ENCODE data around the gene CNGB1. TPM values are rescaled to one million over a fixed set of nuclear protein-coding genes. Genes with fewer than 3 reads are reported as not detected.

Gene CNGB1
- total and polyA plus RNA-seq, 7 experiments from 2014 or later: not detected

DNA sequence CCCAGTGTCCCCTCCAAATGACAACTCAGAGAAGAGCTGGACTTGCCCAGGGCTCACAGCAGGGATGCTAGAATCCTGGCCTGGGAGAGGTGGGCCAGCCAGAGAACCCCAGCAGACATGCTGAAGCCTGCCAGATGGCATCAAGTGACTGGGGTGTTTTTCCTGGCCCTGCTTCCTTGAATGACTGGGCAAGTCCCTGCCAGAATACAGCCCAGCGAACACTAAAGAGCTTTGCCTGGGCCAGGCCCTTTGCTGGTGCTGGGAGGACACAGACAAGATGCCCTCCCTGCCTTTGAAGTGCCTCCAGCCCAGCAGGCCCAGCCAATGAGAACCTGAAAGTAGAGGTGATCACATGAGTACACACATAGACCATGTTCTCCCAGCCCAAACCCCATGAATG lies 18.0 kb upstream of the CNGB1 start:
- Mint-ChIP-seq H3K4me1 (peaks cover 2 to 27% (median 16%) of the 10 kb centered on the region in 7 donors), H3K36me3 (no peaks in the 10 kb centered on the region), H3K4me3 (no peak overlapping the region), H3K9me3 (no peaks in the 10 kb centered on the region), H3K27ac (peak overlapping the region in 5 of 9 donors; percentile 10 to 72 (median 54)), H3K27me3 (peaks cover 0 to 16% (median 0%) of the 10 kb centered on the region in 5 donors)
- no peak for DNase-seq
- H3K4me1 ChIP-seq (ENCODE audit: control insufficient read depth in 2 of 2, insufficient read depth in 2 of 2, low read length in 2 of 2): peaks cover 6% of the 10 kb centered on the region in 2 donors
- H3K27me3 ChIP-seq (ENCODE audit: control insufficient read depth in 2 of 2, insufficient read depth in 2 of 2, low read length in 2 of 2): no peaks in the 10 kb centered on the region
- H3K36me3 ChIP-seq (ENCODE audit: control insufficient read depth in 2 of 3, insufficient read depth in 3 of 3, low read length in 3 of 3): peaks cover 0 to 4% (median 0%) of the 10 kb centered on the region in 3 experiments
- ChIA-PET POLR2A (interaction anchor here (1.0 to 2.6 kb wide), 3 partner anchors 9 to 11 kb away, joined by 3 to 9 read pairs (median 3); partner anchors contain the start of genes USB1 and ZNF319), CTCF (interaction anchor here (0.9 kb wide), 1 partner anchor 11 kb away, joined by 6 read pairs; no protein-coding TSS in a partner anchor)
- intact Hi-C loops (cut with micrococcal nuclease): loop anchor here (5.0 kb wide), 3 partner anchors 232 to 1057 kb away; partner anchors contain the start of gene HERPUD1 (in 1 of the 2)
- ATAC-seq: no peak
- no peaks in the 10 kb centered on the region for H3K9me3 ChIP-seq (ENCODE audit: control insufficient read depth in 2 of 3, low read length in 3 of 3)
- H3K27ac ChIP-seq (ENCODE audit: low read depth, low read length): no peak overlapping the region
- no peak overlapping the region for H3K4me3 ChIP-seq (ENCODE audit: low read length)

GRCh38 chr16:57987441-57988177 lies 16.7 kb upstream of the CNGB1 start:
- DNase-seq: no peak
- Mint-ChIP-seq H3K4me1 (peaks cover 2 to 21% (median 15%) of the 10 kb centered on the region in 7 donors), H3K9me3 (no peaks in the 10 kb centered on the region), H3K4me3 (peak overlapping the region in 1 of 10 donors; percentile 35), H3K27ac (peak overlapping the region in 3 of 9 donors; percentile 6 to 65 (median 15)), H3K27me3 (peaks cover 0 to 16% (median 0%) of the 10 kb centered on the region in 5 donors), H3K36me3 (no peaks in the 10 kb centered on the region)
- Histone ChIP-seq H3K36me3 (ENCODE audit: control insufficient read depth in 2 of 3, insufficient read depth in 3 of 3, low read length in 3 of 3) (no peaks in the 10 kb centered on the region), H3K27me3 (ENCODE audit: control insufficient read depth in 2 of 2, insufficient read depth in 2 of 2, low read length in 2 of 2) (no peaks in the 10 kb centered on the region), H3K4me1 (ENCODE audit: control insufficient read depth in 2 of 2, insufficient read depth in 2 of 2, low read length in 2 of 2) (peaks cover 6% of the 10 kb centered on the region in 2 donors), H3K4me3 (ENCODE audit: low read length) (no peak overlapping the region), H3K27ac (ENCODE audit: low read depth, low read length) (no peak overlapping the region), H3K9me3 (ENCODE audit: control insufficient read depth in 2 of 3, low read length in 3 of 3) (no peaks in the 10 kb centered on the region)
- no peak for ATAC-seq
- POLR2A ChIA-PET: interaction anchor here (1.3 to 3.3 kb wide), 2 partner anchors 13 kb away, joined by 3 to 15 read pairs; partner anchors contain the start of genes USB1 and ZNF319
- CTCF ChIA-PET: no interaction called here
- intact Hi-C loops (cut with micrococcal nuclease): loop anchor here (5.0 kb wide), 3 partner anchors 230 to 1055 kb away; partner anchors contain the start of gene HERPUD1 (in 1 of the 2)

DNA sequence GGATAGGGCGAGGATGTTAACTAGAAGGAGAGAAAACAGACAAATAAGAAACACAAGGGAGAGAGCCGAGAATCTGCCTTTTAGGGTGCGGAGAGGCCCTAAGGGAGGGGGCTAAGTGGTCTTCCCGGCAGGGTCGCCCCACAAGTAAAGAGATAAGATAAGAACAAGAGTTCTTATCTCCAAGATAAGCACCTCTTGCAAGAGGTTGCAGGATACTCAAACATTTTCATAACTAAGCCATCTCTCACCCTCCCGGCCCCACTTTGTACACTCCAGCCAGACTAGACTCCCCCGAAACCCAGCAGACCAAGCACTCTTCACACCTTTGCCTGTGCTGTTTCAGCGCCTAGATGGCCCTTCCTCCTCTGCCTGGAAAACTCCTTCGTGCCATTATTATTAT lies 15.3 kb upstream of the CNGB1 start:
- no peaks in the 10 kb centered on the region for H3K36me3 ChIP-seq (ENCODE audit: control insufficient read depth in 2 of 3, insufficient read depth in 3 of 3, low read length in 3 of 3)
- DNase-seq: no peak
- intact Hi-C loops (cut with micrococcal nuclease): loop anchor here (5.0 kb wide), 3 partner anchors 229 to 1054 kb away; partner anchors contain the start of gene HERPUD1 (in 1 of the 2)
- no peaks in the 10 kb centered on the region for H3K9me3 ChIP-seq (ENCODE audit: control insufficient read depth in 2 of 3, low read length in 3 of 3)
- Mint-ChIP-seq H3K4me1 (peaks cover 2 to 21% (median 13%) of the 10 kb centered on the region in 7 donors), H3K4me3 (peak overlapping the region; percentile 44 to 94 (median 63)), H3K27me3 (peaks cover 0 to 21% (median 0%) of the 10 kb centered on the region in 5 donors), H3K9me3 (no peaks in the 10 kb centered on the region), H3K27ac (peak overlapping the region in 5 of 9 donors; percentile 32 to 79 (median 72)), H3K36me3 (no peaks in the 10 kb centered on the region)
- peak overlapping the region; percentile 64 for H3K27ac ChIP-seq (ENCODE audit: low read depth, low read length)
- no peak overlapping the region for H3K4me3 ChIP-seq (ENCODE audit: low read length)
- no peaks in the 10 kb centered on the region for H3K27me3 ChIP-seq (ENCODE audit: control insufficient read depth in 2 of 2, insufficient read depth in 2 of 2, low read length in 2 of 2)
- no peak for ATAC-seq
- H3K4me1 ChIP-seq (ENCODE audit: control insufficient read depth in 2 of 2, insufficient read depth in 2 of 2, low read length in 2 of 2): peaks cover 6% of the 10 kb centered on the region in 2 donors
- CTCF ChIA-PET: no interaction called here
- POLR2A ChIA-PET: interaction anchor here (3.3 kb wide), 1 partner anchor 14 kb away, joined by 15 read pairs; the partner anchor contains the start of genes USB1 and ZNF319

DNA sequence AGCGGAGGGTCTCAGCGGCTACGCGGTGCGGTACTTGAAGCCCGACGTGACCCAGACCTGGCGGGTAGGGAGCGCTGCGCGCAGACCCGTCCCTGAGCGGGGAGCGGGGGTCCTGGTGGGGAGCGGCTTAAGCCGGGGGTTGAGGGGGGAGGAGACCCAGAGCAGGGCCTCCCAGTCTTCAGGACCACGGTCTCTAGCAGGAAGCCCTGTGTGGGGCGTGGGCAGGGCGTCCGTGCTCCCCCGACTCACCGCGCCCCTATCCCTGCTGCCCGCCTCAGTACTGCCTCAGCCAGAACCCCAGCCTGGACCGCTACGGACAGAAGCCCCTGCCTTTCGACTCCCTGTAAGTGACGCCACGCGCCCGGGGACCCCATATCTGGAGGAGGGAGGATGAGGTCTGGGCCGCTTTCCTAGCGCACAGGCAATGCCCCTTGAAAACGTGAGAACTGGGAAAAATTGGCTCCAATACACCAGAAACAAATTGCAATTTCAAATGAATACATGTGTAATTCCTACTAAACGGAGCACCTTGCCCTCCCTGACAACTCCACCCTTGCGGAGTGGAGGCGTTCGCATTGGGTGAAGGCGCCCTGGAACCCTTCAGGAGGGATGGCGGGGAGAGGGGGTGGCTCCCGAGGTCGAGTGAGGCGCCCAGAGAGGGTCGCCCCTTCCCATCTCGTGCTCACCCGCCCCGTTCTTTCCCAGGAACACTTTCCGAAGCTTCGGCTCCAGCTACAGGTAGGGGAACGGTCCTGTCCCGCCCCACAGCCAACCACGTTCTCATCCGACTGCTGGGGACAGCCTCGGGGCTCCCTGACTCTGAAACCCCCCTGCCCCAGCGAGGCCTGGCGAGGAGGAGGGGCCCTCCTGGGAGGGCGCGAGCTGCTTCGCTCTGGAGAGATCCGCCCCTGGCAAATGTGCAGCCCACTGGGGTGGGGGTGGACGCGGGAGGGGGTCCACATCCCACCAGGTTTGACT lies 14.6 kb upstream of the CNGB1 start:
- Histone ChIP-seq H3K4me3 (ENCODE audit: low read length) (peak overlapping the region; percentile 63), H3K36me3 (ENCODE audit: control insufficient read depth in 2 of 3, insufficient read depth in 3 of 3, low read length in 3 of 3) (no peaks in the 10 kb centered on the region), H3K27ac (ENCODE audit: low read depth, low read length) (peak overlapping the region; percentile 64), H3K9me3 (ENCODE audit: control insufficient read depth in 2 of 3, low read length in 3 of 3) (no peaks in the 10 kb centered on the region), H3K4me1 (ENCODE audit: control insufficient read depth in 2 of 2, insufficient read depth in 2 of 2, low read length in 2 of 2) (peaks cover 6% of the 10 kb centered on the region in 2 donors), H3K27me3 (ENCODE audit: control insufficient read depth in 2 of 2, insufficient read depth in 2 of 2, low read length in 2 of 2) (no peaks in the 10 kb centered on the region)
- peak; percentile 58 for ATAC-seq
- H3K4me1 Mint-ChIP-seq: peaks cover 2 to 21% (median 9%) of the 10 kb centered on the region in 7 donors
- POLR2A ChIA-PET: interaction anchor here (0.7 to 3.3 kb wide), 2 partner anchors 15 to 714 kb away, joined by 3 to 15 read pairs; partner anchors contain the start of genes USB1 and ZNF319
- no peaks in the 10 kb centered on the region for H3K9me3 Mint-ChIP-seq
- no peak for DNase-seq
- intact Hi-C loops (cut with micrococcal nuclease): loop anchor here (1.0 to 5.0 kb wide), 9 partner anchors 15 to 1053 kb away; partner anchors contain the start of genes KATNB1 (in 2 of the 2), CFAP20 (in 1 of the 2), HERPUD1 (in 1 of the 2) and MMP15 (in 1 of the 2)
- CTCF ChIA-PET: no interaction called here
- peak overlapping the region; percentile 37 to 93 (median 72) for H3K27ac Mint-ChIP-seq
- peak overlapping the region; percentile 84 to 94 (median 91) for H3K4me3 Mint-ChIP-seq
- no peaks in the 10 kb centered on the region for H3K36me3 Mint-ChIP-seq
- peaks cover 0 to 21% (median 0%) of the 10 kb centered on the region in 5 donors for H3K27me3 Mint-ChIP-seq

GRCh38 chr16:57984443-57985203 lies 13.7 kb upstream of the CNGB1 start:
- Mint-ChIP-seq H3K27ac (peak overlapping the region; percentile 37 to 93 (median 72)), H3K27me3 (peaks cover 0 to 21% (median 0%) of the 10 kb centered on the region in 5 donors), H3K4me3 (peak overlapping the region; percentile 84 to 94 (median 91)), H3K4me1 (peaks cover 2 to 21% (median 8%) of the 10 kb centered on the region in 7 donors), H3K9me3 (no peaks in the 10 kb centered on the region), H3K36me3 (no peaks in the 10 kb centered on the region)
- DNase-seq (peak; percentile 75 to 93 (median 90)), ATAC-seq (peak; percentile 99)
- H3K36me3 ChIP-seq (ENCODE audit: control insufficient read depth in 2 of 3, insufficient read depth in 3 of 3, low read length in 3 of 3): no peaks in the 10 kb centered on the region
- H3K4me1 ChIP-seq (ENCODE audit: control insufficient read depth in 2 of 2, insufficient read depth in 2 of 2, low read length in 2 of 2): peaks cover 6% of the 10 kb centered on the region in 2 donors
- ChIA-PET CTCF (interaction anchor here (0.7 kb wide), 1 partner anchor 567 kb away, joined by 3 read pairs; no protein-coding TSS in a partner anchor), POLR2A (interaction anchor here (0.7 to 3.3 kb wide), 2 partner anchors 16 to 715 kb away, joined by 3 to 15 read pairs; partner anchors contain the start of genes USB1 and ZNF319)
- peak overlapping the region; percentile 63 for H3K4me3 ChIP-seq (ENCODE audit: low read length)
- peak overlapping the region; percentile 64 for H3K27ac ChIP-seq (ENCODE audit: low read depth, low read length)
- no peaks in the 10 kb centered on the region for H3K27me3 ChIP-seq (ENCODE audit: control insufficient read depth in 2 of 2, insufficient read depth in 2 of 2, low read length in 2 of 2)
- intact Hi-C loops (cut with micrococcal nuclease): loop anchor here (1.0 to 5.0 kb wide), 9 partner anchors 16 to 1052 kb away; partner anchors contain the start of genes KATNB1 (in 2 of the 2), CFAP20 (in 1 of the 2), HERPUD1 (in 1 of the 2) and MMP15 (in 1 of the 2)
- no peaks in the 10 kb centered on the region for H3K9me3 ChIP-seq (ENCODE audit: control insufficient read depth in 2 of 3, low read length in 3 of 3)

Data from naive thymus-derived CD4-positive, alpha-beta T cell (primary cell).